AG04450 (cell line): ENCODE results near the gene P2RY12. TPM values are rescaled to one million over a fixed set of nuclear protein-coding genes. Genes with fewer than 3 reads are reported as not detected.

Experiments
- CTCF ChIA-PET: fragments of 300-600, 350-600 bp; formaldehyde crosslinking; extraction: SDS; loops from one replicate; lab custom pipeline; 2022; ENCODE audit warnings: antibody characterized with exemption, inconsistent platforms; lab: Charles Lee
- POLR2A ChIA-PET: fragments of 350-600 bp; formaldehyde crosslinking; extraction: SDS; loops from one replicate; lab custom pipeline; 2021; ENCODE audit warnings: antibody characterized with exemption, inconsistent platforms; lab: Yijun Ruan, JAX
- DNase-seq: peaks from one replicate; pipeline ENCODE4 v3.0.0-alpha.2; 2011; ENCODE audit warnings: low read depth, low spot score
- H3K27ac ChIP-seq: one replicate; pipeline ENCODE4 v1.5.1; 2012; ENCODE audit warnings: low read depth, low read length, control low read depth
- H3K27me3 ChIP-seq: one replicate; pipeline ENCODE4 v1.6.0; 2012; ENCODE audit warnings: low read length; ENCODE audit not compliant: control insufficient read depth, insufficient read depth
- H3K4me3 ChIP-seq: 2 replicates; pipeline ENCODE4 v1.5.1; 2011; ENCODE audit warnings: mild to moderate bottlenecking, low read depth, low read length, control low read depth
- H3K9me3 ChIP-seq: 2 replicates; pipeline ENCODE4 v1.5.1; 2012; ENCODE audit warnings: low read length; ENCODE audit not compliant: control insufficient read depth, insufficient read depth
- polyA plus RNA-seq: library from polyadenylated mRNA; depleted of rRNA; stranded (reverse); fragments of >200 nt; gene quantifications from 2 replicates; pipeline ENCODE4 v1.2.3, GENCODE V29; 2011
- TF ChIP-seq, protein P1 (sequence below): IDR thresholded peaks from 2 replicates; pipeline ENCODE4 v1.5.1; 2011; ENCODE audit warnings: low read depth, low read length, control low read depth, inconsistent platforms

The P2RY12 gene
- polyA plus RNA-seq, 1 experiment, result not detected

DNA sequence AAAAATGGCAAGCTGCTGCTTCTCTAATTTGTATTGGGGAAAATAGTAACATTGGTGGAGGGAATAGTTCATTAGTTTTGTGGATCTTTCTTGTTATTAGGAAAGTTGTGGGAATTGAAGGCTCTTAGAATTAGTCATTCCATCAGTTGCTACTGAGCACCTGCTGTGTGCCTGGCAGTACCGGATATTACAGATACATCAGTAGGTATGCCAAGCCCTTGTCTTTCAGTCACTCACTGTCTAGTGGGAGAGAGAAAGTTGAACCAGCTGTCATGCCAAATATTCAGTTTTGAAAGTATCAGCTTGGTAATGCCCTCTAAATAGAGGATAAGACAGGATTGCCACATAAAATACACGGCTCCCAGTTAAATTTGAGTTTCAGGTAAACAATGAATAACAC is 43.8 kb upstream of the P2RY12 start:
- POLR2A ChIA-PET, result no interaction called here
- H3K27me3 ChIP-seq, result no peaks in the 10 kb centered on the region
- H3K27ac ChIP-seq, result no peak overlapping the region
- CTCF ChIA-PET, result interaction anchor here (0.5 kb wide), 1 partner anchor 137 kb away, joined by 3 read pairs; no protein-coding TSS in a partner anchor
- no peak for DNase-seq
- TF ChIP-seq, protein P1, sequence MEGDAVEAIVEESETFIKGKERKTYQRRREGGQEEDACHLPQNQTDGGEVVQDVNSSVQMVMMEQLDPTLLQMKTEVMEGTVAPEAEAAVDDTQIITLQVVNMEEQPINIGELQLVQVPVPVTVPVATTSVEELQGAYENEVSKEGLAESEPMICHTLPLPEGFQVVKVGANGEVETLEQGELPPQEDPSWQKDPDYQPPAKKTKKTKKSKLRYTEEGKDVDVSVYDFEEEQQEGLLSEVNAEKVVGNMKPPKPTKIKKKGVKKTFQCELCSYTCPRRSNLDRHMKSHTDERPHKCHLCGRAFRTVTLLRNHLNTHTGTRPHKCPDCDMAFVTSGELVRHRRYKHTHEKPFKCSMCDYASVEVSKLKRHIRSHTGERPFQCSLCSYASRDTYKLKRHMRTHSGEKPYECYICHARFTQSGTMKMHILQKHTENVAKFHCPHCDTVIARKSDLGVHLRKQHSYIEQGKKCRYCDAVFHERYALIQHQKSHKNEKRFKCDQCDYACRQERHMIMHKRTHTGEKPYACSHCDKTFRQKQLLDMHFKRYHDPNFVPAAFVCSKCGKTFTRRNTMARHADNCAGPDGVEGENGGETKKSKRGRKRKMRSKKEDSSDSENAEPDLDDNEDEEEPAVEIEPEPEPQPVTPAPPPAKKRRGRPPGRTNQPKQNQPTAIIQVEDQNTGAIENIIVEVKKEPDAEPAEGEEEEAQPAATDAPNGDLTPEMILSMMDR, result no peak
- H3K4me3 ChIP-seq, result no peak overlapping the region
- no peaks in the 10 kb centered on the region for H3K9me3 ChIP-seq

DNA sequence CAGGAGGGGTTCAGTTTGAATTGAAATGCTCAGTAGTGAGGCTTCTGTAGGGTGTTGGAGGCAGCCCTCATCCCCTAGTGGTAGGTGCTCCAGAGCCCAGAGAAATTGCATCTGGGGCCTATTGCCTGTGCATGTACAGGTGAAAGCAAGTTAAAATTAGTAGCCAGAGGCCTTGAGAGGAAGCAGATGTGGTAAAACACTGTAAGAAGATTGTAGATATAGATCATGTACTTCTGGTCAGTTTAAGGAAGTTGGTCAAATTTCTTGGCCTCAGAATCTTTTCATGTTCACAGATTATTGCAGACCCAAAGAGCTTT is 41.7 kb upstream of the P2RY12 start:
- no peaks in the 10 kb centered on the region for H3K27me3 ChIP-seq
- no peak for DNase-seq
- TF ChIP-seq, protein P1, result no peak
- ChIA-PET POLR2A (no interaction called here), CTCF (interaction anchor here (0.7 to 2.4 kb wide), 6 partner anchors 8 to 411 kb away, joined by 3 to 11 read pairs (median 3); no protein-coding TSS in a partner anchor)
- H3K9me3 ChIP-seq, result no peaks in the 10 kb centered on the region; the same call in 1 of the 2 replicates
- H3K27ac ChIP-seq, result no peak overlapping the region
- H3K4me3 ChIP-seq, result no peak overlapping the region

DNA sequence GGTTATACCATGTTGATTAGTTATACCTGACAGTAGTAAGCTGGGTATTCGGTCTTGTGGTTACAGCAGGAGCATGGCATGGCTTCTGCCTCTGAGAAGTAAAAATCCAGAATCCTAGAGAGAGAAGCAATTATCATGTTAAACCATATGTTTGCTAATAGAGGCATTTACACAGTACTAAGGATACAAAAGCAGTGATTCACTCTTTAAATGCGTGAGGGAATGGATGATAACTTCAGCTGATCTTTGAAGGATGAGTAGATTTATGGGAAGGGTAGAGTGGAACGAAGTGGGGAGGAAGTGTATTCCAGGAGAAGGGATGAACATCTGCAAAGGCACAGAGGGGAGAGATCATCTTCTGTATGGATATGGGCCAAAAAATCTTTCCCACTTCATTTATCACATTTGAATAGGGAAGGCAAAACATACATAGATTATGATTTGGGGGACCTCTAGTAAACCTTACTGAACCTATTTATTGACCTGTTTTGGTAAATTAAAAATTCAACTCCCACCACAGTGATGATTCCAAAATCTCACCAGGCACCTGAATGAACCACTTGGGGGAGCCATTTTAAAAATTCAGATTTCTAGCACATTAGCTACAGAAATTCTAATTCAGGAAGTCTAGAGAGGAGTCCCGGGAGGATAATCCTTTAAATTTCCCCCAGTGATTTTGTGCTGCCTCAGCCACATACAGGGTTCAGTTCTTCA is 41.2 kb upstream of the P2RY12 start:
- Histone ChIP-seq H3K9me3 (no peaks in the 10 kb centered on the region; the same call in 1 of the 2 replicates), H3K4me3 (no peak overlapping the region), H3K27me3 (no peaks in the 10 kb centered on the region), H3K27ac (no peak overlapping the region)
- TF ChIP-seq, protein P1, result peak; percentile 39
- POLR2A ChIA-PET, result no interaction called here
- CTCF ChIA-PET, result interaction anchor here (0.6 to 2.4 kb wide), 7 partner anchors 9 to 234 kb away, joined by 3 to 11 read pairs (median 3); no protein-coding TSS in a partner anchor
- DNase-seq, result no peak

DNA sequence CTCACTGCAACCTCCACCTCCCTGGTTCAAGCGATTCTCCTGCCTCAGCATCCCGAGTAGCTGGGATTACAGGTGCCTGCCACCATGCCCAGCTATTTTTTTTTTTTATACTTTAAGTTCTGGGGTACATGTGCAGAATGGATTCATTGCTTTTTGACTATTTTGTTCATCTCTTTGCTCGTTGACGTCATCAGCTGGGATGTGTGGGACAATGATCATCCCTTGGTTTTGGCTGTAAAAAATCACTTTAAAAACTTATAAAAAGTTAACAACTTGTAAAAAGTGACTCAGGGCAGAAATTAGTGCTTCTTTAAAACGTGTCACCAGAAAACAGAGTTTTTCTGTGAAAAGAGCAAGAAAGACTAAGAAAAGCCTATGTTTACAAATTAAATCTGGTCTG is 38.5 kb upstream of the P2RY12 start:
- Histone ChIP-seq H3K27ac (no peak overlapping the region), H3K27me3 (no peaks in the 10 kb centered on the region), H3K9me3 (no peaks in the 10 kb centered on the region; the same call in 1 of the 2 replicates), H3K4me3 (no peak overlapping the region)
- no peak for DNase-seq
- TF ChIP-seq, protein P1, result no peak
- ChIA-PET CTCF (interaction anchor here (1.3 to 2.0 kb wide), 3 partner anchors 16 to 17 kb away, joined by 3 to 5 read pairs (median 4); no protein-coding TSS in a partner anchor), POLR2A (no interaction called here)

DNA sequence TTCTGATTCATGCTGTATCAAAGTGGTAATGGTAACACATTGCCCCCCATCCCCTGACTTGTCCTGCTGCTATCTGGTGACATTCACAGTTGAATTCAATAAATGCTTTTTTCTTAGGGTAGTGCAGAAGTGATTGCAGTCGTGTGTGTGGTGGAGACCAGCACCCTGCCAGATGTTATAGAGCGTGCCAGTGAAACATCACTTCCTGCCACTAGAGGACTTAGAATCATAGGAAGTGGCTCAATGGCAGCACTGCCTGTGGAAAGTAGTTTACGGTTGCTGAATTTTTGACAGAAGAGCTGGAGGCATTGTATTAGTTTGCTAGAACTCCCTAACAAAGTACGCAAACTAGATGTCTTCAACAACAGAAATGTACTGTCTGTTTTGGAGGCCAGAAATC is 37.4 kb upstream of the P2RY12 start:
- no peak for DNase-seq
- ChIA-PET CTCF (interaction anchor here (2.0 kb wide), 1 partner anchor 18 kb away, joined by 5 read pairs; no protein-coding TSS in a partner anchor), POLR2A (no interaction called here)
- Histone ChIP-seq H3K27me3 (no peaks in the 10 kb centered on the region), H3K9me3 (no peaks in the 10 kb centered on the region; the same call in 1 of the 2 replicates), H3K4me3 (no peak overlapping the region), H3K27ac (no peak overlapping the region)
- TF ChIP-seq, protein P1, result no peak; the same call in 1 of the 2 replicates
